Upper lobe of left lung (tissue), 4 donors: Measurements from ENCODE around the gene OSBP2.

Experiments used
- EP300 ChIP-seq, 4 donors: sonication (generic); formaldehyde crosslinking; IDR thresholded peaks; one replicate each; pipeline ENCODE4 v1.5.1; 2017; ENCODE audit warnings: antibody characterized with exemption in 4 of 4, control low read depth in 2 of 4
- POLR2A ChIP-seq, 4 donors: fragments of 450-650 bp; IDR thresholded peaks; one replicate each; pipeline ENCODE4 v1.5.1; 2016 to 2017; ENCODE audit warnings: antibody characterized with exemption in 4 of 4, mild to moderate bottlenecking in 2 of 4
- POLR2AphosphoS5 ChIP-seq, 2 donors: sonication (generic); formaldehyde crosslinking; IDR thresholded peaks; one replicate each; pipeline ENCODE4 v1.5.1; 2017; ENCODE audit warnings: antibody characterized with exemption in 2 of 2
- TF ChIP-seq, protein P1 (sequence below), 6 experiments: fragments of 450-650 bp in 4 of 6; fragments of 200-600 bp in 2 of 6; sonication (generic) in 2 of 6; IDR thresholded peaks; one replicate each; pipeline ENCODE4 v1.5.1; 2016 to 2019; ENCODE audit warnings: antibody characterized with exemption in 6 of 6

DNA sequence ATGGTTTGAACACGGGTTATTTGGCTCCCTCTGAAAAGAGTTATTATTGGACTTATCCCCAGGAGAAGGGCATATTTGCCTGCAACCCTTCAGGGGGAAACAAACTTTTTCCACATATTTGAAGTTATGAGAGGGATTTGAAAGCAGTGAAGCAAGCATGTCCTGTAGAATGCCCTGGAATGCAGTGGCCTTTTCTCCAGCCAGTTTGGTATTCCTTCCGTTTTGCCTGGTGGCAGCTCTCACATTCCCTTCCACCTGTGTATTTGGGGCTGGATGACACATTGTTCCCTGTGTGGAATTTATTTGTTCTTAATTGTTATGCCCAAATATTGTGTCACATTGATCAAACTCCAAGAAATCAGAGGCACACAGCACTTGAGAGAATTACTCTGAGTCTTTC lies 59.0 kb downstream of the OSBP2 start:
- TF ChIP-seq EP300 (IDR thresholded peaks at IDR 0.05) (no peak), POLR2AphosphoS5 (IDR thresholded peaks at IDR 0.05) (no peak), POLR2A (IDR thresholded peaks at IDR 0.05) (no peak)
- TF ChIP-seq, protein P1, sequence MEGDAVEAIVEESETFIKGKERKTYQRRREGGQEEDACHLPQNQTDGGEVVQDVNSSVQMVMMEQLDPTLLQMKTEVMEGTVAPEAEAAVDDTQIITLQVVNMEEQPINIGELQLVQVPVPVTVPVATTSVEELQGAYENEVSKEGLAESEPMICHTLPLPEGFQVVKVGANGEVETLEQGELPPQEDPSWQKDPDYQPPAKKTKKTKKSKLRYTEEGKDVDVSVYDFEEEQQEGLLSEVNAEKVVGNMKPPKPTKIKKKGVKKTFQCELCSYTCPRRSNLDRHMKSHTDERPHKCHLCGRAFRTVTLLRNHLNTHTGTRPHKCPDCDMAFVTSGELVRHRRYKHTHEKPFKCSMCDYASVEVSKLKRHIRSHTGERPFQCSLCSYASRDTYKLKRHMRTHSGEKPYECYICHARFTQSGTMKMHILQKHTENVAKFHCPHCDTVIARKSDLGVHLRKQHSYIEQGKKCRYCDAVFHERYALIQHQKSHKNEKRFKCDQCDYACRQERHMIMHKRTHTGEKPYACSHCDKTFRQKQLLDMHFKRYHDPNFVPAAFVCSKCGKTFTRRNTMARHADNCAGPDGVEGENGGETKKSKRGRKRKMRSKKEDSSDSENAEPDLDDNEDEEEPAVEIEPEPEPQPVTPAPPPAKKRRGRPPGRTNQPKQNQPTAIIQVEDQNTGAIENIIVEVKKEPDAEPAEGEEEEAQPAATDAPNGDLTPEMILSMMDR (IDR thresholded peaks at IDR 0.05) = no peak
